Suprapubic skin (tissue), 4 donors: ENCODE measurements around the gene MAP3K4. TPM values are rescaled to one million over a fixed set of nuclear protein-coding genes. Genes with fewer than 3 reads are reported as not detected.

Experiments used
- DNase-seq, 2 donors: peaks; one replicate each; pipeline ENCODE4 v3.0.0-alpha.2; 2019; ENCODE audit warnings: low spot score in 2 of 2
- H3K27ac ChIP-seq: fragments of 200-600 bp; sonication (generic); one replicate; pipeline ENCODE4 v1.5.1; 2019
- H3K27me3 ChIP-seq: fragments of 200-600 bp; sonication (generic); one replicate; pipeline ENCODE4 v1.5.1; 2019
- H3K36me3 ChIP-seq: fragments of 200-600 bp; sonication (generic); one replicate; pipeline ENCODE4 v1.5.1; 2019
- H3K4me1 ChIP-seq: fragments of 200-600 bp; sonication (generic); one replicate; pipeline ENCODE4 v1.5.1; 2019
- H3K4me3 ChIP-seq: fragments of 200-600 bp; sonication (generic); one replicate; pipeline ENCODE4 v1.5.1; 2019; ENCODE audit warnings: mild to moderate bottlenecking
- H3K9me3 ChIP-seq: fragments of 200-600 bp; sonication (generic); one replicate; pipeline ENCODE4 v1.5.1; 2019
- CTCF ChIP-seq, 2 donors: fragments of 200-600 bp in 1 of 2; fragments of 450-650 bp in 1 of 2; sonication (generic) in 1 of 2; IDR thresholded peaks; one replicate each; pipeline ENCODE4 v1.5.1; 2016 to 2019; ENCODE audit warnings: antibody characterized with exemption in 2 of 2, mild to moderate bottlenecking in 1 of 2, moderate library complexity in 1 of 2
- EP300 ChIP-seq: sonication (generic); formaldehyde crosslinking; IDR thresholded peaks from one replicate; pipeline ENCODE4 v1.6.1; 2017; ENCODE audit warnings: antibody characterized with exemption
- POLR2A ChIP-seq, 2 donors: fragments of 450-650 bp; IDR thresholded peaks; one replicate each; pipeline ENCODE4 v1.6.1; 2017; ENCODE audit warnings: antibody characterized with exemption in 2 of 2, mild to moderate bottlenecking in 2 of 2, moderate library complexity in 2 of 2
- POLR2AphosphoS5 ChIP-seq, 3 donors: sonication (generic); formaldehyde crosslinking; IDR thresholded peaks; one replicate each; pipeline ENCODE4 v1.6.1; 2017; ENCODE audit warnings: antibody characterized with exemption in 3 of 3
- WGBS: methylation state at CpG from one replicate; pipeline ENCODE4 v1.1.5; 2018; 5-methylcytosine and 5-hydroxymethylcytosine counted together
- total RNA-seq, 4 donors: library from RNA; depleted of rRNA; stranded (reverse); fragments of >200 nt; gene quantifications; one replicate each; pipeline ENCODE4 v1.1.0, GENCODE V29; 2016

Gene MAP3K4
- total RNA-seq, 4 donors from 2014 or later: 29.2 to 83.2 (median 45.2) TPM

DNA sequence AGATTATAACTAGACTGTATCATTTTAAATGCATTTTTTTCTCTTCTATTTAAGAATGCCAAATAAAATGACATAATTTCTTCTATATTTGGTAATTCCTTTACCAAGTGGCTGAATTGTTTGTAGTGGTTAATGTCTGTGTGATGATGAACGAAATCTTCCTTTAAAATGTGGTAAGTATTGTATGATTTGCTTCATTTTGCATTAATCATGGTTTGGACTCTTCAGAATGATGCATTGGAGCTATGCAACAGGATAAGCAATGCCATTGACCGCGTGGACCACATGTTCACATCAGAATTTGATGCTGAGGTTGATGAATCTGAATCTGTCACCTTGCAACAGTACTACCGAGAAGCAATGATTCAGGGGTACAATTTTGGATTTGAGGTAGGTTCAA lies 99.6 kb downstream of the MAP3K4 start:
- no peak for DNase-seq
- no peaks in the 10 kb centered on the region for H3K9me3 ChIP-seq
- 93% methylated on average over 4 of the region's 4 CpGs for WGBS
- no peak overlapping the region for H3K27ac ChIP-seq
- peaks cover 91% of the 10 kb centered on the region for H3K36me3 ChIP-seq
- H3K4me3 ChIP-seq: no peak overlapping the region
- no peaks in the 10 kb centered on the region for H3K27me3 ChIP-seq
- H3K4me1 ChIP-seq: no peaks in the 10 kb centered on the region
- TF ChIP-seq POLR2AphosphoS5 (IDR thresholded peaks at IDR 0.05): no peak

DNA sequence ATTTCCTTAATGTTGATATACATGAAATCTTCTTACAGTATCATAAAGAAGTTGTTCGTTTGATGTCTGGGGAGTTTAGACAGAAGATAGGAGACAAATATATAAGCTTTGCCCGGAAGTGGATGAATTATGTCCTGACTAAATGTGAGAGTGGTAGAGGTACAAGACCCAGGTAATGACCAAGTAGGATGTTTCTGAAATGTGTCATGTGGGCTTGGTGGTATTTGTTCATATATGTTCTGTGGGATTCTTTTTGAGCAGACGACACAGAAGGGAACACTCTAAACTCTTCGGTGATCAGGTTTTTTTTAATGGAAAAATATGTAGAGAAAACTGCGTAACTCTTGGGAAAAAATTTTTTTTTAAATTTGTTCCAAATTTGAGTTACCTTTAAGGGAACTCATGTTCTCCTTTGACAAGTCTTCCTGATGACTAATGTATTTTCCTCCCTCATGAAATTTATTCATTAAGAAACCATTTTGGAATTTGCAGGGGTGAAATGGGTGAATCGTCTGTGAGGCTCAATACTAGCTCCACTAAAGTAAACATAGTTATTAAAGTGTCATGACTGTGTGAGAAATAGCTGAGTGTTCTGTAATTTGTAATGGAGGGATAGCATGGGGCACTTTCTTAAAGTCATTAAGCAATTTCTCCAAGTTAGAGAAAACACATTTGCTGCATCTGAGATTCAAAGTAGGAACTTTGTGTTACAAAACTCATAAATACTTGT lies 100.6 kb downstream of the MAP3K4 start:
- Histone ChIP-seq H3K36me3 (peaks cover 89% of the 10 kb centered on the region), H3K27ac (no peak overlapping the region)
- 83% methylated on average over 6 of the region's 6 CpGs for WGBS

DNA sequence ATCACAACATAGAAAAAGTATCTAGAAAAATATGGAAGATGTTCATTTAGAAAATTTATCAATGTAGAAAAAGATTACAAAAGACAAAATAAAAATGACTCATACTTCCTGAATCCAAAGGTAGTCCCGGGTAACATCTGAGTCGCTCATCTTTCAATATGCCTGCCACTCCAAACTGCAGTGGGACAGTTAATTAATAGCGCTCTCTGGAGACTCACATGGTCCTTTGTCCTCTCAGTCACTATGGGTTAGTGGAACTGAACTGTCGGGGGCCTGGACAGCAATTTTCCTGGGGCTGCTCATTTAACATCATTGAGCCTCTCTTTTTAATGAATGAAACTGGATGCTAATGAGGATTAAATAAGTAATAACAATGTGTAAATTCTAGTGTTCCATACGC lies 103.4 kb downstream of the MAP3K4 start:
- 78% methylated on average over 5 of the region's 5 CpGs for WGBS
- Histone ChIP-seq H3K27me3 (no peaks in the 10 kb centered on the region), H3K36me3 (peaks cover 89% of the 10 kb centered on the region), H3K4me1 (no peaks in the 10 kb centered on the region), H3K27ac (no peak overlapping the region), H3K9me3 (no peaks in the 10 kb centered on the region), H3K4me3 (no peak overlapping the region)
- TF ChIP-seq POLR2A (IDR thresholded peaks at IDR 0.05) (no peak), EP300 (no peak), POLR2AphosphoS5 (IDR thresholded peaks at IDR 0.05) (no peak), CTCF (IDR thresholded peaks at IDR 0.05) (no peak)
- no peak for DNase-seq

More for the DNA sequence above, 100.6 kb downstream of the MAP3K4 start:
- no peak for TF ChIP-seq POLR2AphosphoS5 (IDR thresholded peaks at IDR 0.05)
- TF ChIP-seq CTCF (IDR thresholded peaks at IDR 0.05): no peak
- TF ChIP-seq POLR2A (IDR thresholded peaks at IDR 0.05): no peak
- no peak for TF ChIP-seq EP300
- H3K9me3 ChIP-seq: no peaks in the 10 kb centered on the region
- no peaks in the 10 kb centered on the region for H3K4me1 ChIP-seq
- no peaks in the 10 kb centered on the region for H3K27me3 ChIP-seq
- no peak for DNase-seq
- no peak overlapping the region for H3K4me3 ChIP-seq

DNA sequence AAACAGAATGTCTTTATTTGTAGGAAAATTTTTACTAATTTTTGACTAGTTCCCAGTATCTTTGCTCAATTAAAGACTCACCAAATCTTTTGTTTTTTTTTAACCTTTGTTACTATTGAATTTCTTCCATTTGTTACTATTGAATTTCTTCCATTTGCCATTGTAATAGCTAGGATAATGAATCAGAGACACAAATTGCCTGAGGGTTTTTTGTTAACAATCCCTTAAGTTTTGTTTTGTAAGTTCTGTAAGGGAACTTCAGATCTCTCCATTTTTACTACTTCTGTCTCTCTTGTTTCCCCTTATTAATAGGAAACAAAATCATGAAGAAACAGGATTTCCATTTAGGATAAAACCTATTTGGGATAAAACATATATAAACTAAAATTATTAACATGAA lies 104.3 kb downstream of the MAP3K4 start:
- no peak overlapping the region for H3K27ac ChIP-seq
- H3K9me3 ChIP-seq: no peaks in the 10 kb centered on the region
- no peak overlapping the region for H3K4me3 ChIP-seq
- peaks cover 87% of the 10 kb centered on the region for H3K36me3 ChIP-seq
- DNase-seq: no peak
- no peaks in the 10 kb centered on the region for H3K27me3 ChIP-seq
- H3K4me1 ChIP-seq: no peaks in the 10 kb centered on the region
- TF ChIP-seq CTCF (IDR thresholded peaks at IDR 0.05): no peak
- TF ChIP-seq EP300: no peak
- TF ChIP-seq POLR2A (IDR thresholded peaks at IDR 0.05): no peak
- TF ChIP-seq POLR2AphosphoS5 (IDR thresholded peaks at IDR 0.05): no peak

DNA sequence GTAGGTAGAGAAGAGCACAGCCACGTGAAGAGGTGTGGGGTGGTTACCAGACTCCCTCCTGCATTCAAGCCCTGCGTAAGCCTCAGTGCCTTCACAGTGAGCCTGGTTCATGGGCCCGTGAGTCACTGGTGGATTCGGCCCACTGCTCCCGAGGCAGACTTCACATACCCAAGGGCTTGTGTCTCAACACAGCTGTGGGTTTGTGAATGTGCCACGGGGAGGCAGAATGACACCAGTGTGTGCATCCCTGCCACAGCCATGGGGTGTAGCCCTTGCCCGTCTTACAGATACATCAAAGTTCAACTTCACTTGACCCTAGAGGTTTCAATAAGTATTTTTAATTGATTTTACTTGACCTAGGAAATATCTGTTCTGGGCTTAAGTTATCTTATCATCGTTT lies 108.5 kb downstream of the MAP3K4 start:
- Histone ChIP-seq H3K27me3 (no peaks in the 10 kb centered on the region), H3K4me3 (no peak overlapping the region), H3K9me3 (no peaks in the 10 kb centered on the region), H3K4me1 (no peaks in the 10 kb centered on the region), H3K27ac (no peak overlapping the region), H3K36me3 (peaks cover 80% of the 10 kb centered on the region)
- TF ChIP-seq POLR2AphosphoS5 (IDR thresholded peaks at IDR 0.05): no peak
- TF ChIP-seq POLR2A (IDR thresholded peaks at IDR 0.05): no peak
- no peak for TF ChIP-seq EP300
- TF ChIP-seq CTCF (IDR thresholded peaks at IDR 0.05): no peak
- WGBS: 88% methylated on average over 7 of the region's 8 CpGs
- DNase-seq: no peak

DNA sequence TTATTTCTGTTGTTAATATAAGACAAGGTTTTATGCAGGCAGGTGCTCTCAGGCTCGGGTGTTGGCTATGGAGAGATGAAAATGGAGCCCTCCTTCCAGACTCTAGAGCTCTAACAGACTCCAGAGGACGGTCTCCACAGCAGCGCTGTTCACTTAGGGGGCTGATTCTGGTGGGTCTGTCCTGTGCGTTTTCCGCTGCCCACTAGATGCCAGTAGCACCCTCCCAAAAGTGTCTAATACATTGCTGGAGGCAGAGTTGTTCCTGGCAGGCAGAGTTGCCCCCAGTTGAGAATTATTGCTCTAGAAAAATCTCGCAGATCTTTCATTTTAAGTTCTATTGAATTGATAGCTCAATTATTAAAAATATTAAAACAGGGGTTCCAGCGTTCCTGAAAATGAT lies 109.9 kb downstream of the MAP3K4 start:
- Histone ChIP-seq H3K36me3 (peaks cover 86% of the 10 kb centered on the region), H3K9me3 (no peaks in the 10 kb centered on the region), H3K4me1 (no peaks in the 10 kb centered on the region), H3K4me3 (no peak overlapping the region), H3K27me3 (no peaks in the 10 kb centered on the region), H3K27ac (no peak overlapping the region)
- DNase-seq: no peak
- WGBS: 87% methylated on average over 7 of the region's 7 CpGs
- TF ChIP-seq EP300 (no peak), POLR2A (IDR thresholded peaks at IDR 0.05) (no peak), CTCF (IDR thresholded peaks at IDR 0.05) (no peak), POLR2AphosphoS5 (IDR thresholded peaks at IDR 0.05) (no peak)
